Measurements from ENCODE around the gene NANS. TPM values are rescaled to one million over a fixed set of nuclear protein-coding genes. Genes with fewer than 3 reads are reported as not detected.

NANS gene
- total and polyA plus RNA-seq, 10 of the 15 experiments (the other 5 are each of a cell fraction or from before 2014, with no cell fraction given) = 21.0 to 126 (median 52.3) TPM

- SMC1A ChIA-PET (ENCODE audit: uncharacterized antibody, unreplicated experiment) = interaction anchor here (0.6 to 1.8 kb wide), 6 partner anchors 11 to 185 kb away, joined by 3 to 6 read pairs (median 3); no protein-coding TSS in a partner anchor
- FAIRE-seq (no peak), ATAC-seq (no peak), DNase-seq (ENCODE audit: low read depth, low spot score) (no peak)
- H3K4me3 ChIP-seq = no peak overlapping the region
- H3K4me2 ChIP-seq (ENCODE audit: control insufficient read depth, insufficient read depth) = no peak overlapping the region
- POLR2A ChIA-PET = interaction anchor here (0.6 kb wide), 1 partner anchor 30 kb away, joined by 4 read pairs; no protein-coding TSS in a partner anchor
- no peaks in the 10 kb centered on the region for H3K9me3 ChIP-seq (replicated peaks; ENCODE audit: control insufficient read depth, insufficient read depth, low read length)
- H2AFZ ChIP-seq (ENCODE audit: control insufficient read depth, low read depth, low read length) = no peak overlapping the region
- no peak overlapping the region for H3K9ac ChIP-seq (ENCODE audit: control insufficient read depth, insufficient read depth, low read length)
- no TSS peak for BruUV-seq (replicated peaks)
- intact Hi-C loops (cut with micrococcal nuclease; ENCODE audit: unreplicated experiment) (no loop called here), in situ Hi-C loops (cut with MboI) (no loop called here)
- H3K36me3 ChIP-seq (ENCODE audit: control insufficient read depth in 2 of 2, insufficient read depth in 2 of 2, low read length in 1 of 2) = peaks cover 21 to 36% of the 10 kb centered on the region in 2 experiments
- H4K20me1 ChIP-seq (ENCODE audit: control insufficient read depth, insufficient read depth) = no peaks in the 10 kb centered on the region
- no peak overlapping the region for H3K27ac ChIP-seq (ENCODE audit: control insufficient read depth, insufficient read depth)
- H3K27me3 ChIP-seq (replicated peaks in 1 of 2; ENCODE audit: control insufficient read depth in 2 of 2, insufficient read depth in 2 of 2, low read length in 1 of 2) = no peaks in the 10 kb centered on the region
- H3K4me1 ChIP-seq (ENCODE audit: control insufficient read depth, insufficient read depth, low read length) = no peaks in the 10 kb centered on the region
- 80% methylated on average over 5 of the region's 5 CpGs for WGBS (ENCODE audit: insufficient coverage, insufficient replicate concordance, low lambda C conversion rate, missing lambda C conversion rate)
- RAD21 ChIA-PET (ENCODE audit: unreplicated experiment) = no interaction called here
- H3K79me2 ChIP-seq (ENCODE audit: control insufficient read depth, insufficient read depth, low read length) = peaks cover 5% of the 10 kb centered on the region
- CTCF ChIA-PET = interaction anchor here (0.9 to 1.6 kb wide), 4 partner anchors 11 to 162 kb away, joined by 3 to 4 read pairs (median 4); no protein-coding TSS in a partner anchor
- TF ChIP-seq TAF1 (IDR thresholded peaks at IDR 0.05; ENCODE audit: borderline replicate concordance, low read depth, low read length) (no peak), ATF3 (IDR thresholded peaks at IDR 0.05; ENCODE audit: borderline replicate concordance, extremely low read depth, low read depth, low read length) (no peak), MLLT1 (IDR thresholded peaks at IDR 0.05) (no peak), ZBTB4 (CRISPR knock-in tag; IDR thresholded peaks at IDR 0.05) (no peak), BCLAF1 (IDR thresholded peaks at IDR 0.05) (no peak), MAX (IDR thresholded peaks at IDR 0.05; ENCODE audit: low read depth, low read length) (no peak), NKRF (conservative IDR thresholded peaks at IDR 0.05) (no peak), CEBPB (IDR thresholded peaks at IDR 0.05; ENCODE audit: borderline replicate concordance in 1 of 2, low read depth in 2 of 2, low read length in 2 of 2) (no peak), CREM (IDR thresholded peaks at IDR 0.05; ENCODE audit: low read depth) (no peak), ATF2 (IDR thresholded peaks at IDR 0.05; ENCODE audit: low read length) (no peak), JUND (IDR thresholded peaks at IDR 0.05; ENCODE audit: low read depth, low read length) (no peak), POLR2A (IDR thresholded peaks at IDR 0.05; ENCODE audit: low read depth, low read length) (no peak)
These were observed 22.4 kb downstream of the NANS start for GRCh38 chr9:98078895-98079294.

Measured in GM12878 (cell line).